Testis (tissue), 2 donors: ENCODE data around the gene PLOD1.

ENCODE experiments used
- POLR2A ChIP-seq: fragments of 450-650 bp; IDR thresholded peaks from one replicate; pipeline ENCODE4 v1.6.1; 2017; ENCODE audit warnings: antibody characterized with exemption, mild to moderate bottlenecking, moderate library complexity
- TF ChIP-seq, protein P1 (sequence below), 3 experiments: fragments of 450-650 bp in 2 of 3; fragments of 200-600 bp in 1 of 3; sonication (generic) in 1 of 3; IDR thresholded peaks; one replicate each; pipeline ENCODE4 v1.5.1; 2016 to 2019; ENCODE audit warnings: antibody characterized with exemption in 3 of 3, mild to moderate bottlenecking in 2 of 3, moderate library complexity in 1 of 3

- TF ChIP-seq, protein P1, sequence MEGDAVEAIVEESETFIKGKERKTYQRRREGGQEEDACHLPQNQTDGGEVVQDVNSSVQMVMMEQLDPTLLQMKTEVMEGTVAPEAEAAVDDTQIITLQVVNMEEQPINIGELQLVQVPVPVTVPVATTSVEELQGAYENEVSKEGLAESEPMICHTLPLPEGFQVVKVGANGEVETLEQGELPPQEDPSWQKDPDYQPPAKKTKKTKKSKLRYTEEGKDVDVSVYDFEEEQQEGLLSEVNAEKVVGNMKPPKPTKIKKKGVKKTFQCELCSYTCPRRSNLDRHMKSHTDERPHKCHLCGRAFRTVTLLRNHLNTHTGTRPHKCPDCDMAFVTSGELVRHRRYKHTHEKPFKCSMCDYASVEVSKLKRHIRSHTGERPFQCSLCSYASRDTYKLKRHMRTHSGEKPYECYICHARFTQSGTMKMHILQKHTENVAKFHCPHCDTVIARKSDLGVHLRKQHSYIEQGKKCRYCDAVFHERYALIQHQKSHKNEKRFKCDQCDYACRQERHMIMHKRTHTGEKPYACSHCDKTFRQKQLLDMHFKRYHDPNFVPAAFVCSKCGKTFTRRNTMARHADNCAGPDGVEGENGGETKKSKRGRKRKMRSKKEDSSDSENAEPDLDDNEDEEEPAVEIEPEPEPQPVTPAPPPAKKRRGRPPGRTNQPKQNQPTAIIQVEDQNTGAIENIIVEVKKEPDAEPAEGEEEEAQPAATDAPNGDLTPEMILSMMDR (IDR thresholded peaks at IDR 0.05), result no peak
- TF ChIP-seq POLR2A, result no peak
These were observed 17.4 kb downstream of the PLOD1 start for GRCh38 chr1:11951901-11952300.
